Measurements from ENCODE around the gene SLC35D1.

The SLC35D1 gene

GRCh38 chr1:67053785-67054772, at the start of gene SLC35D1:
Gene SLC35D1 (minus strand): TSS chr1:67054148. CDS start chr1:67054013, 135 bp downstream.
- H3K4me3 ChIP-seq (ENCODE audit: low read depth, low read length): peak within 1 kb of the TSS; percentile 72
- peaks cover 8% of the 10 kb centered on the region for H3K27me3 ChIP-seq (ENCODE audit: control insufficient read depth, insufficient read depth, low read length)
- no peaks in the 10 kb centered on the region for H3K36me3 ChIP-seq (ENCODE audit: control insufficient read depth, insufficient read depth, low read length)
- peak within 1 kb of the TSS; percentile 82 for H3K9ac ChIP-seq (ENCODE audit: low read depth, low read length)
- H3K9me3 ChIP-seq (ENCODE audit: control insufficient read depth, insufficient read depth, low read length): no peaks in the 10 kb centered on the region
- peaks cover 5% of the 10 kb centered on the region for H3K4me1 ChIP-seq (ENCODE audit: control insufficient read depth, insufficient read depth, low read length)

GRCh38 chr1:67103548-67103947, 49.6 kb upstream of the SLC35D1 start:
- Histone ChIP-seq H3K4me3 (ENCODE audit: low read depth, low read length) (no peak overlapping the region), H3K9ac (ENCODE audit: low read depth, low read length) (no peak overlapping the region), H3K27me3 (ENCODE audit: control insufficient read depth, insufficient read depth, low read length) (no peaks in the 10 kb centered on the region), H3K4me1 (ENCODE audit: control insufficient read depth, insufficient read depth, low read length) (no peaks in the 10 kb centered on the region), H3K9me3 (ENCODE audit: control insufficient read depth, insufficient read depth, low read length) (no peaks in the 10 kb centered on the region), H3K36me3 (ENCODE audit: control insufficient read depth, insufficient read depth, low read length) (no peaks in the 10 kb centered on the region)

GRCh38 chr1:67100833-67101232, 46.9 kb upstream of the SLC35D1 start:
- Histone ChIP-seq H3K27me3 (ENCODE audit: control insufficient read depth, insufficient read depth, low read length) (no peaks in the 10 kb centered on the region), H3K4me1 (ENCODE audit: control insufficient read depth, insufficient read depth, low read length) (peaks cover 4% of the 10 kb centered on the region), H3K9me3 (ENCODE audit: control insufficient read depth, insufficient read depth, low read length) (no peaks in the 10 kb centered on the region), H3K36me3 (ENCODE audit: control insufficient read depth, insufficient read depth, low read length) (no peaks in the 10 kb centered on the region), H3K9ac (ENCODE audit: low read depth, low read length) (no peak overlapping the region), H3K4me3 (ENCODE audit: low read depth, low read length) (no peak overlapping the region)

DNA sequence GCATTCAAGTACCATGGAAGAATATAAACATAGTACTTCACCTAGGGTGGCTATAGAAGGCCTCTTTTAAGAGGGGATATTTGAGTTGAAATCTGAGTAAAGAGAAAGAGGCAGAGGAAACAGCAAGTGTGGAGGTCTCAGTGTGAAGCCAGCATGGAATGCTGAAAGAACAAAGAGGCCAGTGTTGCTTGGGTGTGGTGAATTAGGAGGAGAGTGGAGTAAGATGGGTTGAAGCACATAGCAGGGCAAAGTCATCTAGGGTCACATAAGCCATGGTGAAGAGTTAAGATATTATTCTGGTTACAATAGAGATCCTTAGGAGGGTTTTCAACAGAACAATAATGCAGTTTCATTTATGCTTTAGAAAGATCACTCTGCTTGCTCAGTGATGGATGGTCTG, 43.4 kb upstream of the SLC35D1 start:
- H3K9me3 ChIP-seq (ENCODE audit: control insufficient read depth, insufficient read depth, low read length): no peaks in the 10 kb centered on the region
- H3K36me3 ChIP-seq (ENCODE audit: control insufficient read depth, insufficient read depth, low read length): no peaks in the 10 kb centered on the region
- no peak overlapping the region for H3K9ac ChIP-seq (ENCODE audit: low read depth, low read length)
- H3K4me3 ChIP-seq (ENCODE audit: low read depth, low read length): no peak overlapping the region
- H3K27me3 ChIP-seq (ENCODE audit: control insufficient read depth, insufficient read depth, low read length): no peaks in the 10 kb centered on the region
- peaks cover 4% of the 10 kb centered on the region for H3K4me1 ChIP-seq (ENCODE audit: control insufficient read depth, insufficient read depth, low read length)

DNA sequence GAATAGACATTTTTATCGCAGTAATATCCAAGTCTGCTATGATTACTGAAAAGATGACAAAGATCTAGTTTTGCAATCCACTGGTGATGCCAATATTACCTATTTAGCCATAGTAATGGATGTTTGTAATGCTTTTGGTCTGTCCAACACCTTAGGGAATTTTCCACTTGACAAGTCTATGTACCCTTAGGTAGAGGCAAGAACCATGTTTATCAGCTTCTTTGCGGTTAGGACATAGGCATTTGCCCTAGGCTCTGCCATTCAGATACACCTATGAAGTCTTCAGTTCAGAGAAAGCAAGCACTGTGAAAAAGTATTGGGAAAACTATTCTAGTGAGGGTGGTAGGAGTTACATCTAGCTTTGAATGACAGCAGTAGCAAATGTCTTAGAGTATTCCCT, 40.2 kb upstream of the SLC35D1 start:
- Histone ChIP-seq H3K9ac (ENCODE audit: low read depth, low read length) (no peak overlapping the region), H3K4me3 (ENCODE audit: low read depth, low read length) (no peak overlapping the region), H3K36me3 (ENCODE audit: control insufficient read depth, insufficient read depth, low read length) (no peaks in the 10 kb centered on the region), H3K27me3 (ENCODE audit: control insufficient read depth, insufficient read depth, low read length) (no peaks in the 10 kb centered on the region), H3K9me3 (ENCODE audit: control insufficient read depth, insufficient read depth, low read length) (no peaks in the 10 kb centered on the region), H3K4me1 (ENCODE audit: control insufficient read depth, insufficient read depth, low read length) (peaks cover 4% of the 10 kb centered on the region)

- H3K4me3 ChIP-seq (ENCODE audit: low read depth, low read length): no peak overlapping the region
- no peaks in the 10 kb centered on the region for H3K36me3 ChIP-seq (ENCODE audit: control insufficient read depth, insufficient read depth, low read length)
- H3K9ac ChIP-seq (ENCODE audit: low read depth, low read length): no peak overlapping the region
- H3K27me3 ChIP-seq (ENCODE audit: control insufficient read depth, insufficient read depth, low read length): no peaks in the 10 kb centered on the region
- H3K9me3 ChIP-seq (ENCODE audit: control insufficient read depth, insufficient read depth, low read length): no peaks in the 10 kb centered on the region
- no peaks in the 10 kb centered on the region for H3K4me1 ChIP-seq (ENCODE audit: control insufficient read depth, insufficient read depth, low read length)
Observed at GRCh38 chr1:67089685-67090208, 35.8 kb upstream of the SLC35D1 start.

GRCh38 chr1:67088440-67088839, 34.5 kb upstream of the SLC35D1 start:
- Histone ChIP-seq H3K9ac (ENCODE audit: low read depth, low read length) (no peak overlapping the region), H3K4me3 (ENCODE audit: low read depth, low read length) (no peak overlapping the region), H3K27me3 (ENCODE audit: control insufficient read depth, insufficient read depth, low read length) (no peaks in the 10 kb centered on the region), H3K36me3 (ENCODE audit: control insufficient read depth, insufficient read depth, low read length) (no peaks in the 10 kb centered on the region), H3K4me1 (ENCODE audit: control insufficient read depth, insufficient read depth, low read length) (no peaks in the 10 kb centered on the region), H3K9me3 (ENCODE audit: control insufficient read depth, insufficient read depth, low read length) (no peaks in the 10 kb centered on the region)

GRCh38 chr1:67085326-67085725, 31.4 kb upstream of the SLC35D1 start:
- no peak overlapping the region for H3K4me3 ChIP-seq (ENCODE audit: low read depth, low read length)
- no peak overlapping the region for H3K9ac ChIP-seq (ENCODE audit: low read depth, low read length)
- H3K4me1 ChIP-seq (ENCODE audit: control insufficient read depth, insufficient read depth, low read length): no peaks in the 10 kb centered on the region
- H3K36me3 ChIP-seq (ENCODE audit: control insufficient read depth, insufficient read depth, low read length): no peaks in the 10 kb centered on the region
- no peaks in the 10 kb centered on the region for H3K9me3 ChIP-seq (ENCODE audit: control insufficient read depth, insufficient read depth, low read length)
- H3K27me3 ChIP-seq (ENCODE audit: control insufficient read depth, insufficient read depth, low read length): no peaks in the 10 kb centered on the region

DNA sequence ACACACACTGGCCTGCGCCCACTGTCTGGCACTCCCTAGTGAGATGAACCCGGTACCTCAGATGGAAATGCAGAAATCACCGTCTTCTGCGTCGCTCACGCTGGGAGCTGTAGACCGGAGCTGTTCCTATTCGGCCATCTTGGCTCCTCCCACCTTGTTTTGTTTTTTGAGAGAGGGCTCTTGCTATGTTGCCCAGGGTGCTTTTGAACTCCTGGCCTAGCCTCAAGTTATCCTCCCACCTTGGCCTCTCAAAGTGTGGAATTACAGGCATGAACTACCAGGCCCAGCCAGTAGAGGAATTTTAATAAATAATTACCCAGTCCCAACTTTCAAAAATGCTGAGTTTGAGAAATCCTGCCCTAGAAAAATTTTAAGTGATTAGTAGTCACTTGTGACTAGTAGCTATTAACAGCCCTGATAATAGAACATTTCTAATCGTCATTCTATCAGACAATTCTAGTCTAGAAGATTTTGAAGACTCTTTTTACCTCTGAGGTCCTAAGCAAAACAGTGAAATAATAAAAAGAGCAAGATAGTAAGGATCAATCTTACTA, 30.9 kb upstream of the SLC35D1 start:
- Histone ChIP-seq H3K9me3 (ENCODE audit: control insufficient read depth, insufficient read depth, low read length) (no peaks in the 10 kb centered on the region), H3K36me3 (ENCODE audit: control insufficient read depth, insufficient read depth, low read length) (no peaks in the 10 kb centered on the region), H3K9ac (ENCODE audit: low read depth, low read length) (no peak overlapping the region), H3K4me3 (ENCODE audit: low read depth, low read length) (no peak overlapping the region), H3K4me1 (ENCODE audit: control insufficient read depth, insufficient read depth, low read length) (no peaks in the 10 kb centered on the region), H3K27me3 (ENCODE audit: control insufficient read depth, insufficient read depth, low read length) (no peaks in the 10 kb centered on the region)

DNA sequence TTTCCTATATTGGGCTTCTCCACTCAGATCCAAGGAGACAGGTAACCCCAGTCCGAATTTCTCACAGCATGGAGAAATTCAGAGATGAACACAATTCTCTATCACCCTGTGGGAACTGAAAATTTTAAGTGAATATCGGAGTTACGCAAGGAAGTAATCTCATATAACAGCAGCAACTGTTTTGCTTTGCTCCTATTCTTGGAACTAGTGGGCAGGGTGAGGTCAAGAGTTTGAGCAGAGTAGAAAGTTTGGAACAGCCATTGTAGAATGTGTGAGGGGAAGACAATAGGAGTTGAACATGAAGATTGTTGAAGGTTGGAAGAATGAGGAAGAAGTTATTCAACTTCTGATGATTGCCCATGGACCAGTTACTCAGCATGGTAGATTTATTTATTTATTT, 24.3 kb upstream of the SLC35D1 start:
- H3K36me3 ChIP-seq (ENCODE audit: control insufficient read depth, insufficient read depth, low read length): no peaks in the 10 kb centered on the region
- H3K27me3 ChIP-seq (ENCODE audit: control insufficient read depth, insufficient read depth, low read length): no peaks in the 10 kb centered on the region
- H3K9me3 ChIP-seq (ENCODE audit: control insufficient read depth, insufficient read depth, low read length): no peaks in the 10 kb centered on the region
- H3K9ac ChIP-seq (ENCODE audit: low read depth, low read length): no peak overlapping the region
- H3K4me3 ChIP-seq (ENCODE audit: low read depth, low read length): no peak overlapping the region
- H3K4me1 ChIP-seq (ENCODE audit: control insufficient read depth, insufficient read depth, low read length): no peaks in the 10 kb centered on the region

- Histone ChIP-seq H3K4me3 (ENCODE audit: low read depth, low read length) (no peak overlapping the region), H3K4me1 (ENCODE audit: control insufficient read depth, insufficient read depth, low read length) (no peaks in the 10 kb centered on the region), H3K9ac (ENCODE audit: low read depth, low read length) (no peak overlapping the region), H3K27me3 (ENCODE audit: control insufficient read depth, insufficient read depth, low read length) (no peaks in the 10 kb centered on the region), H3K9me3 (ENCODE audit: control insufficient read depth, insufficient read depth, low read length) (no peaks in the 10 kb centered on the region), H3K36me3 (ENCODE audit: control insufficient read depth, insufficient read depth, low read length) (no peaks in the 10 kb centered on the region)
Observed at GRCh38 chr1:67077593-67077992, 23.6 kb upstream of the SLC35D1 start.

GRCh38 chr1:67072749-67073148, 18.8 kb upstream of the SLC35D1 start:
- no peaks in the 10 kb centered on the region for H3K27me3 ChIP-seq (ENCODE audit: control insufficient read depth, insufficient read depth, low read length)
- H3K4me3 ChIP-seq (ENCODE audit: low read depth, low read length): no peak overlapping the region
- H3K9ac ChIP-seq (ENCODE audit: low read depth, low read length): no peak overlapping the region
- H3K4me1 ChIP-seq (ENCODE audit: control insufficient read depth, insufficient read depth, low read length): no peaks in the 10 kb centered on the region
- peaks cover 4% of the 10 kb centered on the region for H3K9me3 ChIP-seq (ENCODE audit: control insufficient read depth, insufficient read depth, low read length)
- no peaks in the 10 kb centered on the region for H3K36me3 ChIP-seq (ENCODE audit: control insufficient read depth, insufficient read depth, low read length)
